NCI-H2227 treated with DMSO at 0.1 percent for 48 hours (cell line): ENCODE measurements around the gene DAG1.
"Not testable (repeated sequence)": the region's sequence is repeated elsewhere in the genome, so short reads cannot be mapped to it uniquely, and the experiment has no call there.

Experiments
- DNase-seq: peaks from one replicate; lab custom pipeline; 2025; lab: John Stamatoyannopoulos, UW

DAG1 gene

GRCh38 chr3:49470714-49471420 is 800 bp downstream of the DAG1 start:
- no peak for DNase-seq

- DNase-seq = no peak
Observed at GRCh38 chr3:49471856-49472495, 1.9 kb downstream of the DAG1 start.

GRCh38 chr3:49476563-49476962 is 6.5 kb downstream of the DAG1 start:
- DNase-seq = no peak

GRCh38 chr3:49482766-49483165 is 12.7 kb downstream of the DAG1 start:
- no peak for DNase-seq

GRCh38 chr3:49484471-49484870 is 14.4 kb downstream of the DAG1 start:
- DNase-seq = no peak

GRCh38 chr3:49489247-49489646 is 19.2 kb downstream of the DAG1 start:
- DNase-seq = no peak

- no peak for DNase-seq
Observed at GRCh38 chr3:49492969-49493368, 22.9 kb downstream of the DAG1 start.

- no peak for DNase-seq
Observed at GRCh38 chr3:49493901-49494300, 23.8 kb downstream of the DAG1 start.

- no peak for DNase-seq
Observed at GRCh38 chr3:49495023-49495422, 25.0 kb downstream of the DAG1 start.

- not testable (repeated sequence) for DNase-seq
Observed at GRCh38 chr3:49496845-49497244, 26.8 kb downstream of the DAG1 start.

- DNase-seq = no peak
Observed at GRCh38 chr3:49497606-49498005, 27.5 kb downstream of the DAG1 start.

GRCh38 chr3:49498239-49498638 is 28.2 kb downstream of the DAG1 start:
- DNase-seq = no peak

- no peak for DNase-seq
Observed at GRCh38 chr3:49498648-49499047, 28.6 kb downstream of the DAG1 start.

GRCh38 chr3:49500205-49500731 is 30.2 kb downstream of the DAG1 start:
- no peak for DNase-seq

- DNase-seq = no peak
Observed at GRCh38 chr3:49500732-49501609, 30.9 kb downstream of the DAG1 start.

- no peak for DNase-seq
Observed at GRCh38 chr3:49501842-49502241, 31.8 kb downstream of the DAG1 start.

GRCh38 chr3:49506906-49507305 is 36.8 kb downstream of the DAG1 start:
- no peak for DNase-seq

- DNase-seq = no peak
Observed at GRCh38 chr3:49509028-49509561, 39.0 kb downstream of the DAG1 start.

- DNase-seq = no peak
Observed at GRCh38 chr3:49511639-49512038, 41.6 kb downstream of the DAG1 start.

- no peak for DNase-seq
Observed at GRCh38 chr3:49512781-49513355, 42.8 kb downstream of the DAG1 start.

- no peak for DNase-seq
Observed at GRCh38 chr3:49513494-49514124, 43.5 kb downstream of the DAG1 start.
